ENCODE data around the gene EPAS1. TPM values are rescaled to one million over a fixed set of nuclear protein-coding genes. Genes with fewer than 3 reads are reported as not detected.

EPAS1 gene
- polyA plus RNA-seq, 1 of the 3 experiments (the other 2 are of a cell fraction) = 69.2 TPM

GRCh38 chr2:46383784-46384456, 86.7 kb downstream of the EPAS1 start:
- peaks cover 48 to 94% of the 10 kb centered on the region in 2 experiments for H3K36me3 ChIP-seq (replicated peaks in 1 of 2; ENCODE audit: control insufficient read depth in 1 of 2, insufficient read depth in 2 of 2, low read length in 1 of 2)

More at GRCh38 chr2:46383784-46384456, 86.7 kb downstream of the EPAS1 start:
- TF ChIP-seq NRF1 (IDR thresholded peaks at IDR 0.05; ENCODE audit: low read depth, low read length) (no peak), TEAD4 (IDR thresholded peaks at IDR 0.05; ENCODE audit: borderline replicate concordance, insufficient read depth) (no peak), USF2 (IDR thresholded peaks at IDR 0.05; ENCODE audit: borderline replicate concordance, low read depth, low read length) (no peak), RFX5 (IDR thresholded peaks at IDR 0.05; ENCODE audit: low read length) (no peak), TCF12 (IDR thresholded peaks at IDR 0.05) (no peak), SMC3 (IDR thresholded peaks at IDR 0.05; ENCODE audit: low read depth, low read length) (no peak), ELF1 (IDR thresholded peaks at IDR 0.05) (no peak), GATA2 (CRISPR knock-in tag; IDR thresholded peaks at IDR 0.05) (no peak), PBX3 (IDR thresholded peaks at IDR 0.05) (no peak), EP300 (IDR thresholded peaks at IDR 0.05; ENCODE audit: borderline replicate concordance in 1 of 2, low read depth in 1 of 2, low read length in 1 of 2) (no peak), RAD21 (IDR thresholded peaks at IDR 0.05; ENCODE audit: low read length) (no peak), MEF2A (IDR thresholded peaks at IDR 0.05; ENCODE audit: borderline replicate concordance, low read depth) (no peak), FOXM1 (IDR thresholded peaks at IDR 0.05; ENCODE audit: low read depth) (no peak), CTCF (IDR thresholded peaks at IDR 0.05) (no peak), GABPA (IDR thresholded peaks at IDR 0.05; ENCODE audit: low read depth) (no peak), USF1 (IDR thresholded peaks at IDR 0.05; ENCODE audit: borderline replicate concordance, low read depth) (no peak), ZBTB33 (IDR thresholded peaks at IDR 0.05; ENCODE audit: borderline replicate concordance, low read depth) (no peak), TAF1 (IDR thresholded peaks at IDR 0.05; ENCODE audit: borderline replicate concordance, low read depth, low read length) (no peak)
- H3K4me2 ChIP-seq = no peak overlapping the region
- no peaks in the 10 kb centered on the region for H3K9me3 ChIP-seq
- 90% methylated on average over 6 of the region's 9 CpGs for WGBS (ENCODE audit: low lambda C conversion rate)
- H3K27me3 ChIP-seq (ENCODE audit: insufficient read depth) = no peaks in the 10 kb centered on the region
- no peak overlapping the region for H3K4me3 ChIP-seq (ENCODE audit: low read depth in 2 of 2, low read length in 1 of 2)
- DNase-seq = no peak
- peak overlapping the region in 1 of 2 experiments; percentile 0; a peak in 1 of 4 replicates for H3K27ac ChIP-seq (ENCODE audit: low read depth in 2 of 2, low read length in 1 of 2)
- no peaks in the 10 kb centered on the region for H3K9me2 ChIP-seq
- H3K4me1 ChIP-seq (ENCODE audit: control insufficient read depth in 1 of 2, insufficient read depth in 2 of 2, low read depth in 1 of 2, low read length in 1 of 2) = peaks cover 0 to 6% of the 10 kb centered on the region in 2 experiments; a peak in 1 of 4 replicates
- H2AFZ ChIP-seq (ENCODE audit: low read depth) = no peak overlapping the region
- ChIA-PET CTCF (interaction anchor here (0.5 to 1.6 kb wide), 3 partner anchors 47 to 373 kb away, joined by 3 to 5 read pairs (median 3); no protein-coding TSS in a partner anchor), POLR2A (no interaction called here)
- H3F3A ChIP-seq (replicated peaks; ENCODE audit: insufficient read depth) = no peaks in the 10 kb centered on the region
- no peaks in the 10 kb centered on the region for H4K20me1 ChIP-seq (ENCODE audit: insufficient read depth)
- H3K9ac ChIP-seq = no peak overlapping the region
- no peaks in the 10 kb centered on the region for H3K79me2 ChIP-seq (ENCODE audit: insufficient read depth)
